Neural progenitor cell (in vitro differentiated cells): ENCODE measurements around the gene ARHGEF11. TPM values are rescaled to one million over a fixed set of nuclear protein-coding genes. Genes with fewer than 3 reads are reported as not detected.

ENCODE experiments used
- DNase-seq: peaks from one replicate; pipeline ENCODE4 v3.0.0-alpha.2; 2016; ENCODE audit warnings: low spot score
- H2AFZ ChIP-seq: fragments of 200-600 bp; sonication (generic); replicated peaks from 2 replicates; pipeline ENCODE4 v1.6.1; 2016; ENCODE audit warnings: antibody characterized with exemption
- H3F3A ChIP-seq: fragments of 200-600 bp; sonication (generic); 2 replicates; pipeline ENCODE4 v1.6.1; 2016; ENCODE audit warnings: antibody characterized with exemption, low read depth
- H3K27ac ChIP-seq: fragments of 200-600 bp; sonication (generic); 2 replicates; pipeline ENCODE4 v1.5.1; 2016; ENCODE audit warnings: mild to moderate bottlenecking
- H3K27me3 ChIP-seq: fragments of 200-600 bp; sonication (generic); 2 replicates; pipeline ENCODE4 v1.6.1; 2016; ENCODE audit warnings: mild to moderate bottlenecking, moderate library complexity
- H3K36me3 ChIP-seq: fragments of 200-600 bp; sonication (generic); 2 replicates; pipeline ENCODE4 v1.5.1; 2016
- H3K4me1 ChIP-seq: fragments of 200-600 bp; sonication (generic); 2 replicates; pipeline ENCODE4 v1.6.1; 2016; ENCODE audit warnings: mixed run types
- H3K4me2 ChIP-seq: fragments of 200-600 bp; sonication (generic); 2 replicates; pipeline ENCODE4 v1.6.1; 2016
- H3K4me3 ChIP-seq: fragments of 200-600 bp; sonication (generic); 2 replicates; pipeline ENCODE4 v1.5.1; 2016
- H3K79me2 ChIP-seq: fragments of 200-600 bp; sonication (generic); 2 replicates; pipeline ENCODE4 v1.6.1; 2016; ENCODE audit warnings: low read depth
- H3K9ac ChIP-seq: fragments of 200-600 bp; sonication (generic); 2 replicates; pipeline ENCODE4 v1.6.1; 2016
- H3K9me3 ChIP-seq: fragments of 200-600 bp; sonication (generic); 2 replicates; pipeline ENCODE4 v1.5.1; 2016; ENCODE audit warnings: low read depth
- H4K20me1 ChIP-seq: fragments of 200-600 bp; sonication (generic); 2 replicates; pipeline ENCODE4 v1.6.1; 2016; ENCODE audit warnings: low read depth
- H3K27ac Mint-ChIP-seq: 3 replicates; pipeline ENCODE4 v1.8.0; 2021; ENCODE audit warnings: mixed read lengths
- H3K27me3 Mint-ChIP-seq: 2 replicates; pipeline ENCODE4 v1.8.0; 2022; ENCODE audit warnings: low read depth, mild to moderate bottlenecking, inconsistent platforms, moderate library complexity, mixed read lengths; ENCODE audit not compliant: insufficient read depth
- H3K36me3 Mint-ChIP-seq: 3 replicates; pipeline ENCODE4 v1.8.0; 2021; ENCODE audit warnings: mixed read lengths
- H3K4me1 Mint-ChIP-seq: 3 replicates; pipeline ENCODE4 v1.8.0; 2021; ENCODE audit warnings: mixed read lengths
- H3K4me3 Mint-ChIP-seq: 3 replicates; pipeline ENCODE4 v1.8.0; 2021; ENCODE audit warnings: mild to moderate bottlenecking, moderate library complexity, mixed read lengths
- H3K9me3 Mint-ChIP-seq: 3 replicates; pipeline ENCODE4 v1.8.0; 2020; ENCODE audit warnings: mixed read lengths
- EZH2 ChIP-seq: fragments of 200-600 bp; sonication (generic); IDR thresholded peaks from 2 replicates; pipeline ENCODE4 v1.6.1; 2017; ENCODE audit warnings: antibody characterized with exemption, mild to moderate bottlenecking, moderate library complexity
- EZH2phosphoT487 ChIP-seq: fragments of 200-600 bp; sonication (generic); IDR thresholded peaks from 2 replicates; pipeline ENCODE4 v1.6.1; 2017; ENCODE audit warnings: antibody characterized with exemption
- total RNA-seq: library from RNA; depleted of rRNA; stranded (reverse); fragments of >200 nt; gene quantifications from 2 replicates; pipeline ENCODE4 v1.2.3, GENCODE V29; 2015; ENCODE audit warnings: low replicate concordance
- TF ChIP-seq, protein P1 (sequence below): fragments of 200-600 bp; sonication (generic); IDR thresholded peaks from 2 replicates; pipeline ENCODE4 v1.5.1; 2017; ENCODE audit warnings: antibody characterized with exemption, mild to moderate bottlenecking

Gene ARHGEF11
- total RNA-seq, 1 donor from 2014 or later = 31.9 TPM

DNA sequence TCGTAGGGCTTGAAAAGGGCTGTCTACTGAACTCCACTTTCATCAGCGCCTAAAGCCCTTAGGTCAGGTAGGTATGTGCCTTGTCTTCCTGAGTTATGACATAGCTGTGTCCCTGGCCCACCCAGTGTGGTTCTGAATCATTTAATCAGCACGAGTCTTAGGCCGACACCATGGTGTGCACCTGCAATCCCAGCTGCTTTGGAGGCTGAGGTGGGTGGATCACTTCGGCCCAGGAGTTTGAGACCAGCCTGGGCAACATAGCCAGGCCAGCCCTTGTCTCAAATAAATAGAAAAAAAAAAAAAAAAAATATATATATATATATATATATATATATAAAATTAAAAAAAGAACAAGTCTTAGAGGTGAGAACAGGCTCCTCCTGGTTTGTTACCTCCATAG lies 109.4 kb downstream of the ARHGEF11 start:
- Histone ChIP-seq H3K4me1 (peaks cover 11% of the 10 kb centered on the region), H3F3A (no peaks in the 10 kb centered on the region), H3K79me2 (no peaks in the 10 kb centered on the region), H3K4me2 (no peak overlapping the region), H3K9me3 (no peaks in the 10 kb centered on the region), H3K36me3 (no peaks in the 10 kb centered on the region), H3K4me3 (no peak overlapping the region), H2AFZ (no peak overlapping the region), H3K27ac (no peak overlapping the region), H4K20me1 (peaks cover 10% of the 10 kb centered on the region), H3K27me3 (peaks cover 8% of the 10 kb centered on the region), H3K9ac (no peak overlapping the region)
- Mint-ChIP-seq H3K27ac (no peak overlapping the region), H3K4me1 (peaks cover 9% of the 10 kb centered on the region), H3K27me3 (peaks cover 12% of the 10 kb centered on the region), H3K4me3 (no peak overlapping the region), H3K36me3 (peaks cover 26% of the 10 kb centered on the region), H3K9me3 (no peaks in the 10 kb centered on the region)
- no peak for TF ChIP-seq EZH2
- no peak for DNase-seq

DNA sequence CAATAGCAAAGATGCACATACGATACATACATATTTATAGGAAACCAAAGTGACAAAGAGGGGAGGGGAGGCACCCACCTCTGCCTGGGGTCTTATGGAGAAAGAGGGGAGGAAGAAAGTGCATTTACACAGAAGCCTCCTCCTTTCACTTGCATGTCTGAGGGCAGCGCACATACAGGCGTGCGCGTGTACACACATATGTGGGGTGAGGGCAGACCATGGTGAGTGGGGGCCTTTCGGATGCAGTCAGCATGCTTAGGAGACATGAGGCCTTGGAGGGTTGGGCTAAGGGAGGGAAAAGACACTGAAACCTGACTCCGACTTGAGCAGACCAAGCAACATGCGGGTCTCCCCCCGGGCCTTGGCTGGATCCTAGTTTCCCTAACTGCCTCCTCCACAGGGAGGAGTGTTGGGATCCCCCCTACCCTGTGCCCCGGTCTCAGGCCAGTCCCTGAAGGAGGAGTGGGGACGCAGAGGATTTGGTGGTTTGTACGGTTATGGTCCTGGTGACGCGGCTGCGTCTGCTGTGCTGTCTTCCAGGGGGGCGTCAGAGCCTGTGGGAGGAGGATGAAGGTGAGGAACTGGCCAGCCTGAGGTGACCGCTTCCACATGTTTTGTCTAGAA lies 109.9 kb downstream of the ARHGEF11 start:
- no peaks in the 10 kb centered on the region for H3K36me3 ChIP-seq
- no peak for DNase-seq
- no peaks in the 10 kb centered on the region for H3K79me2 ChIP-seq
- peaks cover 10% of the 10 kb centered on the region for H4K20me1 ChIP-seq
- peaks cover 14% of the 10 kb centered on the region for H3K27me3 ChIP-seq
- H3F3A ChIP-seq = no peaks in the 10 kb centered on the region
- H3K27ac ChIP-seq = no peak overlapping the region
- H3K9me3 Mint-ChIP-seq = no peaks in the 10 kb centered on the region
- H3K36me3 Mint-ChIP-seq = peaks cover 20% of the 10 kb centered on the region
- no peak overlapping the region for H3K27ac Mint-ChIP-seq
- H3K4me2 ChIP-seq = no peak overlapping the region
- H3K9me3 ChIP-seq = no peaks in the 10 kb centered on the region
- H3K4me3 Mint-ChIP-seq = no peak overlapping the region
- no peak for TF ChIP-seq EZH2
- TF ChIP-seq, protein P1, sequence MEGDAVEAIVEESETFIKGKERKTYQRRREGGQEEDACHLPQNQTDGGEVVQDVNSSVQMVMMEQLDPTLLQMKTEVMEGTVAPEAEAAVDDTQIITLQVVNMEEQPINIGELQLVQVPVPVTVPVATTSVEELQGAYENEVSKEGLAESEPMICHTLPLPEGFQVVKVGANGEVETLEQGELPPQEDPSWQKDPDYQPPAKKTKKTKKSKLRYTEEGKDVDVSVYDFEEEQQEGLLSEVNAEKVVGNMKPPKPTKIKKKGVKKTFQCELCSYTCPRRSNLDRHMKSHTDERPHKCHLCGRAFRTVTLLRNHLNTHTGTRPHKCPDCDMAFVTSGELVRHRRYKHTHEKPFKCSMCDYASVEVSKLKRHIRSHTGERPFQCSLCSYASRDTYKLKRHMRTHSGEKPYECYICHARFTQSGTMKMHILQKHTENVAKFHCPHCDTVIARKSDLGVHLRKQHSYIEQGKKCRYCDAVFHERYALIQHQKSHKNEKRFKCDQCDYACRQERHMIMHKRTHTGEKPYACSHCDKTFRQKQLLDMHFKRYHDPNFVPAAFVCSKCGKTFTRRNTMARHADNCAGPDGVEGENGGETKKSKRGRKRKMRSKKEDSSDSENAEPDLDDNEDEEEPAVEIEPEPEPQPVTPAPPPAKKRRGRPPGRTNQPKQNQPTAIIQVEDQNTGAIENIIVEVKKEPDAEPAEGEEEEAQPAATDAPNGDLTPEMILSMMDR = no peak
- TF ChIP-seq EZH2phosphoT487 = no peak
- no peak overlapping the region for H3K9ac ChIP-seq
- H3K4me3 ChIP-seq = no peak overlapping the region
- H3K4me1 Mint-ChIP-seq = peaks cover 9% of the 10 kb centered on the region
- no peak overlapping the region for H2AFZ ChIP-seq
- H3K4me1 ChIP-seq = peaks cover 11% of the 10 kb centered on the region
- H3K27me3 Mint-ChIP-seq = peaks cover 16% of the 10 kb centered on the region

DNA sequence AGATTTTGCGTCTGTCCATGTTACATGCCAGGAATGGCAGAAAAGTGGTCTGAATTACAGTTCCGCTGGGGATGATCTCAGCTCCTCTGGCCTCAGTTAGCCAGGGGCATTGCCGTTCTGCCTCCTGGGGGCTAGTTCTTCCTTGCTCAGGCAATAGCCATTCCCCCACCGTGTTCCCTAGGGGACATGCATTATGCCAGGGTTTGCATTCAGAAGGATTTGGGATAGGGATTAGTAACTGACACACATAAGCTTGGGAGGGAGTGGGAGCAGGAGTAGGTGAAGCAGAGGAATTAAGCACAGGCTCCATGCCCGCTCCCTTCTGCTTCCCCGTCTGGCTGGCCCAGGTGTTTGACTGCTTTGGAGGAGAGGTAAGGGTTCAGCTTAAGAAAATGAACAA lies 112.4 kb downstream of the ARHGEF11 start:
- H3K4me3 Mint-ChIP-seq = no peak overlapping the region

More for the DNA sequence above, 112.4 kb downstream of the ARHGEF11 start:
- H3K9me3 ChIP-seq = no peaks in the 10 kb centered on the region
- no peaks in the 10 kb centered on the region for H3K9me3 Mint-ChIP-seq
- H3K27ac ChIP-seq = no peak overlapping the region
- peaks cover 39% of the 10 kb centered on the region for H3K27me3 ChIP-seq
- H3K27me3 Mint-ChIP-seq = peaks cover 23% of the 10 kb centered on the region
- no peak overlapping the region for H3K4me3 ChIP-seq
- H2AFZ ChIP-seq = no peak overlapping the region
- no peak overlapping the region for H3K27ac Mint-ChIP-seq
- H3K4me1 Mint-ChIP-seq = peaks cover 9% of the 10 kb centered on the region
- TF ChIP-seq EZH2 = no peak
- TF ChIP-seq, protein P1 = no peak
- TF ChIP-seq EZH2phosphoT487 = peak; percentile 53
- no peak overlapping the region for H3K9ac ChIP-seq
- H3K36me3 Mint-ChIP-seq = peaks cover 7% of the 10 kb centered on the region
- DNase-seq = peak; percentile 62
- H3K4me2 ChIP-seq = peak overlapping the region; percentile 54
- H3K36me3 ChIP-seq = no peaks in the 10 kb centered on the region
- H3K79me2 ChIP-seq = no peaks in the 10 kb centered on the region
- H3F3A ChIP-seq = no peaks in the 10 kb centered on the region
- peaks cover 10% of the 10 kb centered on the region for H4K20me1 ChIP-seq
- H3K4me1 ChIP-seq = peaks cover 11% of the 10 kb centered on the region
